Measurements from ENCODE around the gene LAIR1. TPM values are rescaled to one million over a fixed set of nuclear protein-coding genes. Genes with fewer than 3 reads are reported as not detected.

Gene LAIR1
- total RNA-seq, 1 experiment from 2014 or later = not detected

- no peaks in the 10 kb centered on the region for H3K4me1 ChIP-seq (replicated peaks; ENCODE audit: insufficient read depth)
- ChIA-PET CTCF (no interaction called here), POLR2A (ENCODE audit: unreplicated experiment) (no interaction called here)
- no peak overlapping the region for H3K4me2 ChIP-seq
- no peaks in the 10 kb centered on the region for H3K36me3 ChIP-seq (ENCODE audit: low read depth)
- TF ChIP-seq EZH2 (IDR thresholded peaks at IDR 0.05; ENCODE audit: low read depth) = no peak
- no peak for TF ChIP-seq CTCF (conservative IDR thresholded peaks at IDR 0.05)
- no peaks in the 10 kb centered on the region for H3K9me3 ChIP-seq (ENCODE audit: insufficient read depth, low read depth)
- no peaks in the 10 kb centered on the region for H3F3A ChIP-seq (ENCODE audit: insufficient read depth, low read depth)
- BruUV-seq (replicated peaks) = no TSS peak
- no peak for DNase-seq
- H3K4me3 ChIP-seq = no peak overlapping the region
- intact Hi-C loops (cut with micrococcal nuclease; ENCODE audit: unreplicated experiment) = no loop called here
- H2AFZ ChIP-seq = no peak overlapping the region
- peaks cover 86% of the 10 kb centered on the region for H3K27me3 ChIP-seq (ENCODE audit: insufficient read depth, low read depth)
- no peaks in the 10 kb centered on the region for H3K9me2 ChIP-seq (ENCODE audit: insufficient read depth)
- H4K20me1 ChIP-seq (ENCODE audit: insufficient read depth) = no peaks in the 10 kb centered on the region
- H3K79me2 ChIP-seq (ENCODE audit: low read depth) = no peaks in the 10 kb centered on the region
- H3K27ac ChIP-seq = no peak overlapping the region
Observed at GRCh38 chr19:54307389-54308020, 57.2 kb downstream of the LAIR1 start.

GRCh38 chr19:54305141-54305540 is 59.6 kb downstream of the LAIR1 start:
- POLR2A ChIA-PET (ENCODE audit: unreplicated experiment) = no interaction called here
- no TSS peak for BruUV-seq (replicated peaks)
- H4K20me1 ChIP-seq (ENCODE audit: insufficient read depth) = no peaks in the 10 kb centered on the region; the same call in 1 of the 2 replicates
- H3K9me2 ChIP-seq (ENCODE audit: insufficient read depth) = no peaks in the 10 kb centered on the region
- no peak overlapping the region for H2AFZ ChIP-seq
- H3K9me3 ChIP-seq (ENCODE audit: insufficient read depth, low read depth) = no peaks in the 10 kb centered on the region
- DNase-seq = no peak
- no peak overlapping the region for H3K27ac ChIP-seq
- CTCF ChIA-PET = no interaction called here
- no peak overlapping the region for H3K4me3 ChIP-seq
- H3F3A ChIP-seq (ENCODE audit: insufficient read depth, low read depth) = no peaks in the 10 kb centered on the region
- H3K36me3 ChIP-seq (ENCODE audit: low read depth) = no peaks in the 10 kb centered on the region
- H3K4me1 ChIP-seq (replicated peaks; ENCODE audit: insufficient read depth) = no peaks in the 10 kb centered on the region
- no peak overlapping the region for H3K4me2 ChIP-seq
- no peaks in the 10 kb centered on the region for H3K79me2 ChIP-seq (ENCODE audit: low read depth)
- intact Hi-C loops (cut with micrococcal nuclease; ENCODE audit: unreplicated experiment) = no loop called here
- no peak for TF ChIP-seq CTCF (conservative IDR thresholded peaks at IDR 0.05)
- no peak for TF ChIP-seq EZH2 (IDR thresholded peaks at IDR 0.05; ENCODE audit: low read depth)
- peaks cover 84% of the 10 kb centered on the region for H3K27me3 ChIP-seq (ENCODE audit: insufficient read depth, low read depth)

GRCh38 chr19:54302257-54302656 is 62.5 kb downstream of the LAIR1 start:
- H2AFZ ChIP-seq = no peak overlapping the region
- ChIA-PET CTCF (no interaction called here), POLR2A (ENCODE audit: unreplicated experiment) (no interaction called here)
- H3K9me3 ChIP-seq (ENCODE audit: insufficient read depth, low read depth) = no peaks in the 10 kb centered on the region
- H3K79me2 ChIP-seq (ENCODE audit: low read depth) = no peaks in the 10 kb centered on the region
- peaks cover 92% of the 10 kb centered on the region for H3K27me3 ChIP-seq (ENCODE audit: insufficient read depth, low read depth)
- no peak for DNase-seq
- BruUV-seq (replicated peaks) = no TSS peak
- no peak overlapping the region for H3K4me2 ChIP-seq
- intact Hi-C loops (cut with micrococcal nuclease; ENCODE audit: unreplicated experiment) = no loop called here
- no peaks in the 10 kb centered on the region for H3K36me3 ChIP-seq (ENCODE audit: low read depth)
- no peak overlapping the region for H3K4me3 ChIP-seq
- H3K4me1 ChIP-seq (replicated peaks; ENCODE audit: insufficient read depth) = no peaks in the 10 kb centered on the region
- no peak overlapping the region for H3K27ac ChIP-seq
- no peaks in the 10 kb centered on the region; the same call in 1 of the 2 replicates for H4K20me1 ChIP-seq (ENCODE audit: insufficient read depth)
- no peak for TF ChIP-seq CTCF (conservative IDR thresholded peaks at IDR 0.05)
- TF ChIP-seq EZH2 (IDR thresholded peaks at IDR 0.05; ENCODE audit: low read depth) = no peak
- no peaks in the 10 kb centered on the region for H3K9me2 ChIP-seq (ENCODE audit: insufficient read depth)
- H3F3A ChIP-seq (ENCODE audit: insufficient read depth, low read depth) = no peaks in the 10 kb centered on the region

Other genes starting within 250 kb of the LAIR1 start
- gene TFPT, start 249.3 kb downstream of the LAIR1 start, total RNA-seq (2021) = 35.8 and 47.4 TPM in 2 replicates
- 86.1 and 109 TPM in 2 replicates for gene PRPF31, start 249.2 kb downstream of the LAIR1 start, total RNA-seq (2021)
- gene CNOT3, start 227.2 kb downstream of the LAIR1 start, total RNA-seq (2021) = 83.0 and 89.1 TPM in 2 replicates
- gene LENG1, start 205.2 kb downstream of the LAIR1 start, total RNA-seq (2021) = 5.0 and 6.7 TPM in 2 replicates
- 175 and 194 TPM in 2 replicates for gene TMC4, start 191.8 kb downstream of the LAIR1 start, total RNA-seq (2021)
- 488 and 494 TPM in 2 replicates for gene MBOAT7, start 175.4 kb downstream of the LAIR1 start, total RNA-seq (2021)
- 134 and 162 TPM in 2 replicates for gene TSEN34, start 173.6 kb downstream of the LAIR1 start, total RNA-seq (2021)
- 1,266 and 1,888 TPM in 2 replicates for gene RPS9, start 164.1 kb downstream of the LAIR1 start, total RNA-seq (2021)
- gene LILRB3, start 141.9 kb downstream of the LAIR1 start, total RNA-seq (2021) = not detected in 2 replicates
- gene LILRA6, start 122.1 kb downstream of the LAIR1 start, total RNA-seq (2021) = not detected in 2 replicates
- gene LILRB5, start 107.7 kb downstream of the LAIR1 start, total RNA-seq (2021) = not detected in 2 replicates
- gene LILRB2, start 83.8 kb downstream of the LAIR1 start, total RNA-seq (2021) = not detected in 2 replicates
- gene LILRA5, start 51.8 kb downstream of the LAIR1 start, total RNA-seq (2021) = not detected in 2 replicates
- gene LILRA4, start 25.8 kb downstream of the LAIR1 start, total RNA-seq (2021) = not detected in 2 replicates
- 1.6 and 2.4 TPM in 2 replicates for gene TTYH1, start 50.5 kb upstream of the LAIR1 start, total RNA-seq (2021)
- 274 and 279 TPM in 2 replicates for gene LENG8, start 84.3 kb upstream of the LAIR1 start, total RNA-seq (2021)
- 7.0 and 8.9 TPM in 2 replicates for gene LENG9, start 98.8 kb upstream of the LAIR1 start, total RNA-seq (2021)
- gene CDC42EP5, start 108.4 kb upstream of the LAIR1 start, total RNA-seq (2021) = 25.1 and 48.5 TPM in 2 replicates
- not detected in 2 replicates for gene LAIR2, start 137.9 kb upstream of the LAIR1 start, total RNA-seq (2021)
- gene LILRA2, start 208.9 kb upstream of the LAIR1 start, total RNA-seq (2021) = not detected in 2 replicates
- gene LILRA1, start 228.7 kb upstream of the LAIR1 start, total RNA-seq (2021) = not detected in 2 replicates

Data from PC-9 (cell line).